MM.1S (cell line): ENCODE measurements around the gene CENPB.

Source experiments
- DNase-seq: peaks from one replicate; pipeline ENCODE4 v3.0.0-alpha.2; 2015
- H2AFZ ChIP-seq: fragments of 300-600 bp; sonication (generic); 2 replicates; pipeline ENCODE4 v1.6.0; 2016; ENCODE audit warnings: antibody characterized with exemption, low read length
- H3F3A ChIP-seq: fragments of 300-600 bp; sonication (generic); 2 replicates; pipeline ENCODE4 v1.6.1; 2016; ENCODE audit warnings: mild to moderate bottlenecking, antibody characterized with exemption, low read length, moderate library complexity, mixed read lengths; ENCODE audit not compliant: insufficient read depth
- H3K27ac ChIP-seq: fragments of 300-600 bp; sonication (generic); 2 replicates; pipeline ENCODE4 v1.5.1; 2016; ENCODE audit warnings: mild to moderate bottlenecking, low read length
- H3K27me3 ChIP-seq: fragments of 300-600 bp; sonication (generic); replicated peaks from 2 replicates; pipeline ENCODE4 v1.6.0; 2016; ENCODE audit warnings: low read length; ENCODE audit not compliant: insufficient read depth
- H3K36me3 ChIP-seq: fragments of 300-600 bp; sonication (generic); replicated peaks from 2 replicates; pipeline ENCODE4 v1.6.1; 2016; ENCODE audit warnings: mild to moderate bottlenecking, low read length, mixed read lengths; ENCODE audit not compliant: insufficient read depth
- H3K4me1 ChIP-seq: fragments of 300-600 bp; sonication (generic); 2 replicates; pipeline ENCODE4 v1.6.1; 2016; ENCODE audit warnings: low read length, mixed read lengths
- H3K4me2 ChIP-seq: fragments of 300-600 bp; sonication (generic); 2 replicates; pipeline ENCODE4 v1.6.0; 2016; ENCODE audit warnings: low read depth, low read length
- H3K4me3 ChIP-seq: fragments of 300-600 bp; sonication (generic); 2 replicates; pipeline ENCODE4 v1.5.1; 2016; ENCODE audit warnings: low read length, mixed read lengths
- H3K79me2 ChIP-seq: fragments of 300-600 bp; sonication (generic); 2 replicates; pipeline ENCODE4 v1.6.1; 2016; ENCODE audit warnings: mixed run types, low read length, mixed read lengths
- H3K9ac ChIP-seq: fragments of 300-600 bp; sonication (generic); 2 replicates; pipeline ENCODE4 v1.6.1; 2016; ENCODE audit warnings: low read length, mixed read lengths
- H3K9me2 ChIP-seq: fragments of 300-600 bp; sonication (generic); replicated peaks from 2 replicates; pipeline ENCODE4 v1.6.1; 2016; ENCODE audit warnings: mild to moderate bottlenecking, low read length, mixed read lengths; ENCODE audit not compliant: insufficient read depth
- H3K9me3 ChIP-seq: fragments of 300-600 bp; sonication (generic); replicated peaks from 2 replicates; pipeline ENCODE4 v1.6.1; 2016; ENCODE audit warnings: mild to moderate bottlenecking, low read length, mixed read lengths; ENCODE audit not compliant: insufficient read depth
- H4K20me1 ChIP-seq: fragments of 300-600 bp; sonication (generic); 2 replicates; pipeline ENCODE4 v1.6.1; 2016; ENCODE audit warnings: mild to moderate bottlenecking, low read length, moderate library complexity, mixed read lengths; ENCODE audit not compliant: insufficient read depth
- EZH2 ChIP-seq: fragments of 300-600 bp; sonication (generic); optimal IDR thresholded peaks from 2 replicates; pipeline ENCODE3; 2017; ENCODE audit warnings: low read depth, mild to moderate bottlenecking, antibody characterized with exemption, low read length, mixed read lengths
- EZH2phosphoT487 ChIP-seq: fragments of 300-600 bp; sonication (generic); IDR thresholded peaks from 2 replicates; pipeline ENCODE4 v1.6.1; 2018; ENCODE audit warnings: antibody characterized with exemption, low read length
- TF ChIP-seq, protein P1 (sequence below): fragments of 300-600 bp; sonication (generic); IDR thresholded peaks from 2 replicates; pipeline ENCODE4 v1.5.1; 2016; ENCODE audit warnings: antibody characterized with exemption, low read length, mixed read lengths

Gene CENPB

DNA sequence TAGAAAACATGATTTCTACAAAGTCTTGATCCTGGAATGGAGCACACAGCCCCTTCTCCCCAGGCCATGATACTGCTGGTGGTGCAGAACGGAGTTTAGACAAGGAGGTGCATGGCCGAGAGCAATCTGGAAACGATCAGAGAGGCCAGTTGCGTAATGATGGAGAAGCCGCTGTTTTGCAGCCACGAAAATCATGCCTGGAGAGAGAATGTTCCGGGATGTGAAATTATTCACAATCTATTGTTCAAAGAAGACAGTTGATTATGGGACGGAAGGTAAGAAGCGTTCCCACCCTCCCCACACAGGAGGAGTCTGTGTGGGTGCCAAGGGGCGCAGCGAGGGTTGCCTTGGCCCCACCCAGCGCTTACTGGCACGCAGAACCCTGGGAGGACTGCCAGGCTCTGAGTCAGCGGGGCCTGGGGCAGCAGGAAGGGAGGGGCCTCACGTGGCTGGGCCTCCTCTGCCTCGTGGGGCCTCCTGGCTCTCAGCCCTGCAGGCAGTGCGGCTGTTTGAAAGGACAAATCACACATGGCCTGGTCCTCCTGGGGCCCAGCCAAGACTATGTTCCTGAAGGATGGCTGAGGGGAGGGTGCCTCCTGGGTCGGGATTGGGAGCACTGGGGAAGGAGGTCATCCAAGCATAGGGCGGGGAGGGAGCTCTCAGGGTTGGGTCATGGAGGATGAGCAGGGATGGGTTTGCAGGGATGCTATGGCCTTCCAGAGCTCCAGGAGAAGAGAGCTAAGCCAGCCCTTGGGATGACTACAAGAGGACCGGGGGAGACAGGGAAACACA is 25.1 kb upstream of the CENPB start:
- H3K4me1 ChIP-seq = no peaks in the 10 kb centered on the region
- H3K27ac ChIP-seq = no peak overlapping the region
- H3K9me2 ChIP-seq = no peaks in the 10 kb centered on the region
- no peaks in the 10 kb centered on the region for H3K79me2 ChIP-seq
- no peak overlapping the region for H3K4me2 ChIP-seq
- H4K20me1 ChIP-seq = no peaks in the 10 kb centered on the region
- H3K27me3 ChIP-seq = no peaks in the 10 kb centered on the region
- H3K9ac ChIP-seq = no peak overlapping the region
- no peaks in the 10 kb centered on the region for H3K9me3 ChIP-seq
- TF ChIP-seq, protein P1, sequence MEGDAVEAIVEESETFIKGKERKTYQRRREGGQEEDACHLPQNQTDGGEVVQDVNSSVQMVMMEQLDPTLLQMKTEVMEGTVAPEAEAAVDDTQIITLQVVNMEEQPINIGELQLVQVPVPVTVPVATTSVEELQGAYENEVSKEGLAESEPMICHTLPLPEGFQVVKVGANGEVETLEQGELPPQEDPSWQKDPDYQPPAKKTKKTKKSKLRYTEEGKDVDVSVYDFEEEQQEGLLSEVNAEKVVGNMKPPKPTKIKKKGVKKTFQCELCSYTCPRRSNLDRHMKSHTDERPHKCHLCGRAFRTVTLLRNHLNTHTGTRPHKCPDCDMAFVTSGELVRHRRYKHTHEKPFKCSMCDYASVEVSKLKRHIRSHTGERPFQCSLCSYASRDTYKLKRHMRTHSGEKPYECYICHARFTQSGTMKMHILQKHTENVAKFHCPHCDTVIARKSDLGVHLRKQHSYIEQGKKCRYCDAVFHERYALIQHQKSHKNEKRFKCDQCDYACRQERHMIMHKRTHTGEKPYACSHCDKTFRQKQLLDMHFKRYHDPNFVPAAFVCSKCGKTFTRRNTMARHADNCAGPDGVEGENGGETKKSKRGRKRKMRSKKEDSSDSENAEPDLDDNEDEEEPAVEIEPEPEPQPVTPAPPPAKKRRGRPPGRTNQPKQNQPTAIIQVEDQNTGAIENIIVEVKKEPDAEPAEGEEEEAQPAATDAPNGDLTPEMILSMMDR = no peak
- no peak for TF ChIP-seq EZH2
- TF ChIP-seq EZH2phosphoT487 = no peak
- H3K36me3 ChIP-seq = no peaks in the 10 kb centered on the region
- H3F3A ChIP-seq = no peaks in the 10 kb centered on the region; the same call in 1 of the 2 replicates
- no peak for DNase-seq
- H3K4me3 ChIP-seq = no peak overlapping the region
- H2AFZ ChIP-seq = no peak overlapping the region

DNA sequence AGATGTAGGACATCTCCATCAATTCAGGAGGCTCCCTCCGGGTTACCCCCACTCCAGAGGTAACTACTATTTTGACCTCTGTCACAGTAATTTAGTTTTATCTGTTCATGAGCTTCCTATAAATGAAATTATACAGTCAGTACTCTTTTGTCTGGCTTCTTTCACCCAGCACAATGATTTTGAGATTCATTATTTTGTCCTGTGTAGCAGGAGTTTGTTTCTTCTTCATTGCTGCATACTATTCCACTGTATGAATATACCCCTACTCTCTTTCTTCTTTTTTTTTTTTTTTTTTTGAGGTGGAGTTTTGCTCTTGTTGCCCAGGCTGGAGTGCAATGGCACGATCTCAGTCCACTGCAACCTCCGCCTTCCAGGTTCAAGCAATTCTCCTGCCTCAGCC is 22.0 kb upstream of the CENPB start:
- Histone ChIP-seq H3K4me1 (no peaks in the 10 kb centered on the region), H3K79me2 (no peaks in the 10 kb centered on the region), H3K9ac (no peak overlapping the region), H3K4me2 (no peak overlapping the region), H3K36me3 (no peaks in the 10 kb centered on the region; the same call in 1 of the 2 replicates), H4K20me1 (no peaks in the 10 kb centered on the region), H3K9me3 (no peaks in the 10 kb centered on the region), H3K4me3 (no peak overlapping the region), H3K27ac (no peak overlapping the region), H3K27me3 (no peaks in the 10 kb centered on the region), H2AFZ (no peak overlapping the region), H3F3A (no peaks in the 10 kb centered on the region; the same call in 1 of the 2 replicates), H3K9me2 (no peaks in the 10 kb centered on the region)
- TF ChIP-seq EZH2phosphoT487 = no peak
- no peak for TF ChIP-seq EZH2
- TF ChIP-seq, protein P1 = no peak
- no peak for DNase-seq

DNA sequence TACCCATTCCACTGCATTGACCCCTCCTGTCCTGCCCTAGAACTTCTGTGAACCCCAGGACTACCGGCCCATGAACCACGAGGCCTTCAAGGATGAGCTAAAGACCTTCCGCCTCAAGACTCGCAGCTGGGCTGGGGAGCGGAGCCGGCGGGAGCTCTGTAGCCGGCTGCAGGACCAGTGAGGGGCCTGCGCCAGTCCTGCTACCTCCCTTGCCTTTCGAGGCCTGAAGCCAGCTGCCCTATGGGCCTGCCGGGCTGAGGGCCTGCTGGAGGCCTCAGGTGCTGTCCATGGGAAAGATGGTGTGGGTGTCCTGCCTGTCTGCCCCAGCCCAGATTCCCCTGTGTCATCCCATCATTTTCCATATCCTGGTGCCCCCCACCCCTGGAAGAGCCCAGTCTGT is 18.2 kb upstream of the CENPB start:
- Histone ChIP-seq H3K4me1 (peaks cover 7% of the 10 kb centered on the region), H3K36me3 (peaks cover 3% of the 10 kb centered on the region)
- TF ChIP-seq EZH2phosphoT487 (no peak), EZH2 (no peak)
- TF ChIP-seq, protein P1 = no peak

More for the DNA sequence above, 18.2 kb upstream of the CENPB start:
- no peak overlapping the region for H3K4me3 ChIP-seq
- no peaks in the 10 kb centered on the region for H4K20me1 ChIP-seq
- H2AFZ ChIP-seq = no peak overlapping the region
- H3K9ac ChIP-seq = no peak overlapping the region
- no peaks in the 10 kb centered on the region; the same call in 1 of the 2 replicates for H3F3A ChIP-seq
- no peaks in the 10 kb centered on the region for H3K9me3 ChIP-seq
- H3K27ac ChIP-seq = no peak overlapping the region
- no peak overlapping the region for H3K4me2 ChIP-seq
- DNase-seq = no peak
- no peaks in the 10 kb centered on the region for H3K9me2 ChIP-seq
- peaks cover 19% of the 10 kb centered on the region for H3K79me2 ChIP-seq
- H3K27me3 ChIP-seq = no peaks in the 10 kb centered on the region
